HepG2 (cell line): ENCODE results near the gene SEMA4A. TPM values are rescaled to one million over a fixed set of nuclear protein-coding genes. Genes with fewer than 3 reads are reported as not detected.

Experiments used
- ATF7-NPFF ChIP-seq: sonication (generic); formaldehyde crosslinking; IDR thresholded peaks from 2 replicates; pipeline ENCODE4 v1.8.1; 2023; ENCODE audit warnings: mild to moderate bottlenecking, low read depth, missing genetic modification reagents, moderate library complexity
- BCL6 ChIP-seq: IDR thresholded peaks from 2 replicates; pipeline ENCODE4 v1.6.1; 2016; ENCODE audit warnings: missing genetic modification reagents, missing compliant biosample characterization
- EED ChIP-seq: sonication (generic); formaldehyde crosslinking; IDR thresholded peaks from 2 replicates; pipeline ENCODE4 v1.5.0; 2020; ENCODE audit warnings: mild to moderate bottlenecking, missing genetic modification reagents
- FIP1L1 ChIP-seq: fragments of 200-400 bp; formaldehyde crosslinking; IDR thresholded peaks from 2 replicates; pipeline ENCODE4 v1.6.1; 2018; ENCODE audit warnings: low read depth, mild to moderate bottlenecking, low read length, moderate library complexity, borderline replicate concordance; ENCODE audit not compliant: insufficient read depth
- RBM39 ChIP-seq: fragments of 200-400 bp; formaldehyde crosslinking; IDR thresholded peaks from one replicate; pipeline ENCODE4 v1.6.1; 2018; ENCODE audit warnings: antibody characterized with exemption, mild to moderate bottlenecking, low read depth, low read length; ENCODE audit not compliant: poor library complexity, severe bottlenecking
- ZBTB42 ChIP-seq: sonication (generic); formaldehyde crosslinking; IDR thresholded peaks from 2 replicates; pipeline ENCODE4 v1.5.0; 2020; ENCODE audit warnings: mild to moderate bottlenecking, missing genetic modification reagents
- ZMYM4 ChIP-seq: sonication (generic); formaldehyde crosslinking; IDR thresholded peaks from 2 replicates; pipeline ENCODE4 v1.8.1; 2023; ENCODE audit warnings: mild to moderate bottlenecking, missing genetic modification reagents
- ZNF331 ChIP-seq: sonication (generic); formaldehyde crosslinking; IDR thresholded peaks from 2 replicates; pipeline ENCODE4 v1.4.0; 2020; ENCODE audit warnings: missing genetic modification reagents
- ZNF468 ChIP-seq: sonication (generic); formaldehyde crosslinking; IDR thresholded peaks from 2 replicates; pipeline ENCODE4 v1.8.0; 2022; ENCODE audit warnings: mild to moderate bottlenecking, moderate library complexity, missing genetic modification reagents
- ZNF616 ChIP-seq: sonication (generic); formaldehyde crosslinking; IDR thresholded peaks from 2 replicates; pipeline ENCODE4 v1.5.0; 2020; ENCODE audit warnings: low read depth, mild to moderate bottlenecking, missing genetic modification reagents
- ZNF672 ChIP-seq: sonication (generic); formaldehyde crosslinking; IDR thresholded peaks from 2 replicates; pipeline ENCODE4 v1.8.1; 2022; ENCODE audit warnings: missing genetic modification reagents
- ZNF768 ChIP-seq: sonication (generic); formaldehyde crosslinking; IDR thresholded peaks from 2 replicates; pipeline ENCODE4 v1.4.0; 2020; ENCODE audit warnings: missing genetic modification reagents
- ZNF879 ChIP-seq: sonication (generic); formaldehyde crosslinking; IDR thresholded peaks from 2 replicates; pipeline ENCODE4 v1.8.1; 2023; ENCODE audit warnings: missing genetic modification reagents
- polyA plus RNA-seq, 8 experiments: library from polyadenylated mRNA; depleted of rRNA in 3 of 8; stranded (reverse) in 7 of 8; unstranded in 1 of 8; fragments of >200 nt; fragmentation: Illumina TruSeq in 4 of 8; extraction: Trizol in 4 of 8; gene quantifications; 2 replicates each; pipeline versions ENCODE4 v1.2.1 to v1.2.3, GENCODE V29; 2011 to 2016; ENCODE audit warnings: low read depth in 4 of 8, missing spikeins in 1 of 8, mixed read lengths in 1 of 8; ENCODE audit not compliant: insufficient read depth in 1 of 8
- total RNA-seq, 5 experiments: library from RNA; depleted of rRNA; stranded (reverse); fragments of >200 nt; fragmentation: Illumina TruSeq; extraction: Trizol; gene quantifications; 2 replicates each; pipeline ENCODE4 v1.2.3, GENCODE V29; 2016; ENCODE audit warnings: low read depth in 1 of 5
- TF ChIP-seq, protein P1 (sequence below): sonication (generic); formaldehyde crosslinking; IDR thresholded peaks from 2 replicates; pipeline ENCODE4 v1.5.1; 2020; ENCODE audit warnings: missing genetic modification reagents, mild to moderate bottlenecking, borderline replicate concordance
- TF ChIP-seq, protein P2 (sequence below): sonication (generic); formaldehyde crosslinking; IDR thresholded peaks from 2 replicates; pipeline ENCODE4 v1.9.0; 2022; ENCODE audit warnings: low read depth, missing genetic modification reagents
- TF ChIP-seq, protein P3 (sequence below), 2 experiments: fragments of 450-650 bp in 1 of 2; sonication (generic) in 1 of 2; formaldehyde crosslinking in 1 of 2; IDR thresholded peaks; 2 replicates each; pipeline versions ENCODE4 v1.6.1 to v1.8.0; 2016 to 2022; ENCODE audit warnings: antibody characterized with exemption in 1 of 2, mild to moderate bottlenecking in 1 of 2, missing genetic modification reagents in 1 of 2

Gene SEMA4A
- total and polyA plus RNA-seq, 2 of the 13 experiments (the other 11 are each of a cell fraction or from before 2014, with no cell fraction given): 0.09 to 0.20 TPM

DNA sequence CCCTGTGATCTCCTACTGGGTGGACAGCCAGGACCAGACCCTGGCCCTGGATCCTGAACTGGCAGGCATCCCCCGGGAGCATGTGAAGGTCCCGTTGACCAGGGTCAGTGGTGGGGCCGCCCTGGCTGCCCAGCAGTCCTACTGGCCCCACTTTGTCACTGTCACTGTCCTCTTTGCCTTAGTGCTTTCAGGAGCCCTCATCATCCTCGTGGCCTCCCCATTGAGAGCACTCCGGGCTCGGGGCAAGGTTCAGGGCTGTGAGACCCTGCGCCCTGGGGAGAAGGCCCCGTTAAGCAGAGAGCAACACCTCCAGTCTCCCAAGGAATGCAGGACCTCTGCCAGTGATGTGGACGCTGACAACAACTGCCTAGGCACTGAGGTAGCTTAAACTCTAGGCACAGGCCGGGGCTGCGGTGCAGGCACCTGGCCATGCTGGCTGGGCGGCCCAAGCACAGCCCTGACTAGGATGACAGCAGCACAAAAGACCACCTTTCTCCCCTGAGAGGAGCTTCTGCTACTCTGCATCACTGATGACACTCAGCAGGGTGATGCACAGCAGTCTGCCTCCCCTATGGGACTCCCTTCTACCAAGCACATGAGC lies 23.3 kb downstream of the SEMA4A start (continued):
- TF ChIP-seq, protein P1, sequence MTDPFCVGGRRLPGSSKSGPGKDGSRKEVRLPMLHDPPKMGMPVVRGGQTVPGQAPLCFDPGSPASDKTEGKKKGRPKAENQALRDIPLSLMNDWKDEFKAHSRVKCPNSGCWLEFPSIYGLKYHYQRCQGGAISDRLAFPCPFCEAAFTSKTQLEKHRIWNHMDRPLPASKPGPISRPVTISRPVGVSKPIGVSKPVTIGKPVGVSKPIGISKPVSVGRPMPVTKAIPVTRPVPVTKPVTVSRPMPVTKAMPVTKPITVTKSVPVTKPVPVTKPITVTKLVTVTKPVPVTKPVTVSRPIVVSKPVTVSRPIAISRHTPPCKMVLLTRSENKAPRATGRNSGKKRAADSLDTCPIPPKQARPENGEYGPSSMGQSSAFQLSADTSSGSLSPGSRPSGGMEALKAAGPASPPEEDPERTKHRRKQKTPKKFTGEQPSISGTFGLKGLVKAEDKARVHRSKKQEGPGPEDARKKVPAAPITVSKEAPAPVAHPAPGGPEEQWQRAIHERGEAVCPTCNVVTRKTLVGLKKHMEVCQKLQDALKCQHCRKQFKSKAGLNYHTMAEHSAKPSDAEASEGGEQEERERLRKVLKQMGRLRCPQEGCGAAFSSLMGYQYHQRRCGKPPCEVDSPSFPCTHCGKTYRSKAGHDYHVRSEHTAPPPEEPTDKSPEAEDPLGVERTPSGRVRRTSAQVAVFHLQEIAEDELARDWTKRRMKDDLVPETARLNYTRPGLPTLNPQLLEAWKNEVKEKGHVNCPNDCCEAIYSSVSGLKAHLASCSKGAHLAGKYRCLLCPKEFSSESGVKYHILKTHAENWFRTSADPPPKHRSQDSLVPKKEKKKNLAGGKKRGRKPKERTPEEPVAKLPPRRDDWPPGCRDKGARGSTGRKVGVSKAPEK: no peak
- no peak for TF ChIP-seq ZNF616 (CRISPR knock-in tag)
- no peak for TF ChIP-seq ZNF468
- no peak for TF ChIP-seq EED (CRISPR knock-in tag)
- TF ChIP-seq ATF7-NPFF: no peak
- no peak for TF ChIP-seq ZNF331
- no peak for TF ChIP-seq ZNF879 (CRISPR knock-in tag)
- no peak for TF ChIP-seq BCL6
- no peak for TF ChIP-seq FIP1L1
- TF ChIP-seq ZMYM4 (CRISPR knock-in tag): no peak
- TF ChIP-seq, protein P2, sequence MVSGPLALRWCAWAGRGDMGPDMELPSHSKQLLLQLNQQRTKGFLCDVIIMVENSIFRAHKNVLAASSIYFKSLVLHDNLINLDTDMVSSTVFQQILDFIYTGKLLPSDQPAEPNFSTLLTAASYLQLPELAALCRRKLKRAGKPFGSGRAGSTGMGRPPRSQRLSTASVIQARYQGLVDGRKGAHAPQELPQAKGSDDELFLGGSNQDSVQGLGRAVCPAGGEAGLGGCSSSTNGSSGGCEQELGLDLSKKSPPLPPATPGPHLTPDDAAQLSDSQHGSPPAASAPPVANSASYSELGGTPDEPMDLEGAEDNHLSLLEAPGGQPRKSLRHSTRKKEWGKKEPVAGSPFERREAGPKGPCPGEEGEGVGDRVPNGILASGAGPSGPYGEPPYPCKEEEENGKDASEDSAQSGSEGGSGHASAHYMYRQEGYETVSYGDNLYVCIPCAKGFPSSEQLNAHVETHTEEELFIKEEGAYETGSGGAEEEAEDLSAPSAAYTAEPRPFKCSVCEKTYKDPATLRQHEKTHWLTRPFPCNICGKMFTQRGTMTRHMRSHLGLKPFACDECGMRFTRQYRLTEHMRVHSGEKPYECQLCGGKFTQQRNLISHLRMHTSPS (CRISPR knock-in tag): no peak
- no peak for TF ChIP-seq ZBTB42 (CRISPR knock-in tag)
- no peak; the same call in 1 of the 2 replicates for TF ChIP-seq ZNF768 (CRISPR knock-in tag)
- TF ChIP-seq, protein P3, sequence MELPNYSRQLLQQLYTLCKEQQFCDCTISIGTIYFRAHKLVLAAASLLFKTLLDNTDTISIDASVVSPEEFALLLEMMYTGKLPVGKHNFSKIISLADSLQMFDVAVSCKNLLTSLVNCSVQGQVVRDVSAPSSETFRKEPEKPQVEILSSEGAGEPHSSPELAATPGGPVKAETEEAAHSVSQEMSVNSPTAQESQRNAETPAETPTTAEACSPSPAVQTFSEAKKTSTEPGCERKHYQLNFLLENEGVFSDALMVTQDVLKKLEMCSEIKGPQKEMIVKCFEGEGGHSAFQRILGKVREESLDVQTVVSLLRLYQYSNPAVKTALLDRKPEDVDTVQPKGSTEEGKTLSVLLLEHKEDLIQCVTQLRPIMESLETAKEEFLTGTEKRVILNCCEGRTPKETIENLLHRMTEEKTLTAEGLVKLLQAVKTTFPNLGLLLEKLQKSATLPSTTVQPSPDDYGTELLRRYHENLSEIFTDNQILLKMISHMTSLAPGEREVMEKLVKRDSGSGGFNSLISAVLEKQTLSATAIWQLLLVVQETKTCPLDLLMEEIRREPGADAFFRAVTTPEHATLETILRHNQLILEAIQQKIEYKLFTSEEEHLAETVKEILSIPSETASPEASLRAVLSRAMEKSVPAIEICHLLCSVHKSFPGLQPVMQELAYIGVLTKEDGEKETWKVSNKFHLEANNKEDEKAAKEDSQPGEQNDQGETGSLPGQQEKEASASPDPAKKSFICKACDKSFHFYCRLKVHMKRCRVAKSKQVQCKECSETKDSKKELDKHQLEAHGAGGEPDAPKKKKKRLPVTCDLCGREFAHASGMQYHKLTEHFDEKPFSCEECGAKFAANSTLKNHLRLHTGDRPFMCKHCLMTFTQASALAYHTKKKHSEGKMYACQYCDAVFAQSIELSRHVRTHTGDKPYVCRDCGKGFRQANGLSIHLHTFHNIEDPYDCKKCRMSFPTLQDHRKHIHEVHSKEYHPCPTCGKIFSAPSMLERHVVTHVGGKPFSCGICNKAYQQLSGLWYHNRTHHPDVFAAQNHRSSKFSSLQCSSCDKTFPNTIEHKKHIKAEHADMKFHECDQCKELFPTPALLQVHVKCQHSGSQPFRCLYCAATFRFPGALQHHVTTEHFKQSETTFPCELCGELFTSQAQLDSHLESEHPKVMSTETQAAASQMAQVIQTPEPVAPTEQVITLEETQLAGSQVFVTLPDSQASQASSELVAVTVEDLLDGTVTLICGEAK (IDR thresholded peaks at IDR 0.05): no peak
- TF ChIP-seq, protein P3 (CRISPR knock-in tag; IDR thresholded peaks at IDR 0.05): no peak
- no peak for TF ChIP-seq RBM39
- no peak for TF ChIP-seq ZNF672 (CRISPR knock-in tag)
